IPS-18a (cell line): Measurements from ENCODE around the gene CXCL8.

Source experiments
- H3K27ac ChIP-seq: one replicate; pipeline ENCODE4 v1.5.1; 2013; ENCODE audit warnings: low read length
- H3K27me3 ChIP-seq: one replicate; pipeline ENCODE4 v1.6.1; 2013; ENCODE audit warnings: mild to moderate bottlenecking, low read length; ENCODE audit not compliant: control insufficient read depth, insufficient read depth
- H3K36me3 ChIP-seq: one replicate; pipeline ENCODE4 v1.6.1; 2013; ENCODE audit warnings: low read depth, low read length; ENCODE audit not compliant: control insufficient read depth
- H3K4me1 ChIP-seq: one replicate; pipeline ENCODE4 v1.6.1; 2013; ENCODE audit warnings: low read depth, low read length; ENCODE audit not compliant: control insufficient read depth
- H3K4me3 ChIP-seq: one replicate; pipeline ENCODE4 v1.5.1; 2013; ENCODE audit warnings: low read length
- H3K9ac ChIP-seq: one replicate; pipeline ENCODE4 v1.6.1; 2013; ENCODE audit warnings: mild to moderate bottlenecking, low read length, moderate library complexity
- H3K9me3 ChIP-seq: one replicate; pipeline ENCODE4 v1.6.1; 2013; ENCODE audit warnings: low read depth, low read length; ENCODE audit not compliant: control insufficient read depth

CXCL8 gene

DNA sequence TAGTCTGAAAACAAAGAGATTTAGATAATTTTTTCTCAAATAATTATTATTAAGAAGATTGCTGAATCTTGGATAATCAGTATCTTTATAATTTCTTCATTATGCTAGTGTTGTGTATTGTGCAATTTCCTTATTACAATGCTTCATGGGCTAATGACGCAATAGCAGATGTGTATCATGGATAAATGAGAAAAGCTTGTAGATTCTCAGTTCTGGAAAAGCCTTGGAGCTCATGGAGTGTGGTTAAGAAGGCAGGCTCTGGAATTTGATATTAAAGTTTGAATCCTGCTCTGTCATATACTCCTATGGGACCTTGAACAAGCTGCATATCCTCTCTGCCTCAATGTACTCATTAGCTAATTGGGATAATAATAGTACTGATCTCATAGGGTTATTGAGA, 18.9 kb upstream of the CXCL8 start:
- no peak overlapping the region for H3K4me3 ChIP-seq
- no peak overlapping the region for H3K27ac ChIP-seq
- no peak overlapping the region for H3K9ac ChIP-seq
- no peaks in the 10 kb centered on the region for H3K9me3 ChIP-seq
- H3K36me3 ChIP-seq: no peaks in the 10 kb centered on the region
- no peaks in the 10 kb centered on the region for H3K4me1 ChIP-seq
- no peaks in the 10 kb centered on the region for H3K27me3 ChIP-seq

DNA sequence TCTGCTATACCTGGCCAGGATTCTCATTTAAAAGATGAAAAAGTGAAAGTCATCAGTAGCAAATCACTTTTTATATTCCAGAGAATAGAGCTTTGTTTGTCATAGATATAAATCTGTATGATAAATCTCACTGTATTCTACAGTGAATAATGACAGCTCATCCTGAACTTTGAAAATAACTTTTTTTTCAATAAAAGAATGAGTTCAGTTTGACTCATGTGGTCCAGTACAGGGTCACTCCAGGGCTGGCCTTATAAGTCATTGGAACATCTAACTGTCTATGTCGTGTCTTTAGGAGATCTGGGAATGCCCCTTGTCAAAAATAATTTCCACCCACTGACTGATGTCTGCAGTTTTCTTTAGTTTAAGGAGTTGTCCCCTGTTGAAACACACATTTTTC, 18.5 kb upstream of the CXCL8 start:
- Histone ChIP-seq H3K9me3 (no peaks in the 10 kb centered on the region), H3K4me3 (no peak overlapping the region), H3K27ac (no peak overlapping the region), H3K36me3 (no peaks in the 10 kb centered on the region), H3K27me3 (no peaks in the 10 kb centered on the region), H3K4me1 (no peaks in the 10 kb centered on the region), H3K9ac (no peak overlapping the region)

GRCh38 chr4:73723023-73723422, 17.3 kb upstream of the CXCL8 start:
- Histone ChIP-seq H3K36me3 (no peaks in the 10 kb centered on the region), H3K4me1 (no peaks in the 10 kb centered on the region)

GRCh38 chr4:73723928-73724327, 16.4 kb upstream of the CXCL8 start:
- H3K9ac ChIP-seq: no peak overlapping the region
- no peaks in the 10 kb centered on the region for H3K4me1 ChIP-seq
- no peak overlapping the region for H3K27ac ChIP-seq
- H3K9me3 ChIP-seq: no peaks in the 10 kb centered on the region
- H3K27me3 ChIP-seq: no peaks in the 10 kb centered on the region
- H3K4me3 ChIP-seq: no peak overlapping the region
- H3K36me3 ChIP-seq: no peaks in the 10 kb centered on the region

More at GRCh38 chr4:73723023-73723422, 17.3 kb upstream of the CXCL8 start:
- Histone ChIP-seq H3K9ac (no peak overlapping the region), H3K27ac (no peak overlapping the region), H3K9me3 (no peaks in the 10 kb centered on the region), H3K4me3 (no peak overlapping the region), H3K27me3 (no peaks in the 10 kb centered on the region)

GRCh38 chr4:73725510-73725909, 14.9 kb upstream of the CXCL8 start:
- no peak overlapping the region for H3K4me3 ChIP-seq
- H3K9ac ChIP-seq: no peak overlapping the region
- no peaks in the 10 kb centered on the region for H3K4me1 ChIP-seq
- no peaks in the 10 kb centered on the region for H3K36me3 ChIP-seq
- no peaks in the 10 kb centered on the region for H3K9me3 ChIP-seq
- no peaks in the 10 kb centered on the region for H3K27me3 ChIP-seq
- H3K27ac ChIP-seq: no peak overlapping the region

- Histone ChIP-seq H3K9ac (no peak overlapping the region), H3K27ac (no peak overlapping the region), H3K9me3 (no peaks in the 10 kb centered on the region), H3K4me1 (no peaks in the 10 kb centered on the region), H3K27me3 (no peaks in the 10 kb centered on the region), H3K4me3 (no peak overlapping the region), H3K36me3 (no peaks in the 10 kb centered on the region)
Measured at GRCh38 chr4:73725985-73726384, 14.4 kb upstream of the CXCL8 start.

GRCh38 chr4:73727685-73728084, 12.7 kb upstream of the CXCL8 start:
- Histone ChIP-seq H3K9me3 (no peaks in the 10 kb centered on the region), H3K9ac (no peak overlapping the region), H3K27me3 (no peaks in the 10 kb centered on the region), H3K36me3 (no peaks in the 10 kb centered on the region), H3K4me1 (no peaks in the 10 kb centered on the region), H3K4me3 (no peak overlapping the region), H3K27ac (no peak overlapping the region)

DNA sequence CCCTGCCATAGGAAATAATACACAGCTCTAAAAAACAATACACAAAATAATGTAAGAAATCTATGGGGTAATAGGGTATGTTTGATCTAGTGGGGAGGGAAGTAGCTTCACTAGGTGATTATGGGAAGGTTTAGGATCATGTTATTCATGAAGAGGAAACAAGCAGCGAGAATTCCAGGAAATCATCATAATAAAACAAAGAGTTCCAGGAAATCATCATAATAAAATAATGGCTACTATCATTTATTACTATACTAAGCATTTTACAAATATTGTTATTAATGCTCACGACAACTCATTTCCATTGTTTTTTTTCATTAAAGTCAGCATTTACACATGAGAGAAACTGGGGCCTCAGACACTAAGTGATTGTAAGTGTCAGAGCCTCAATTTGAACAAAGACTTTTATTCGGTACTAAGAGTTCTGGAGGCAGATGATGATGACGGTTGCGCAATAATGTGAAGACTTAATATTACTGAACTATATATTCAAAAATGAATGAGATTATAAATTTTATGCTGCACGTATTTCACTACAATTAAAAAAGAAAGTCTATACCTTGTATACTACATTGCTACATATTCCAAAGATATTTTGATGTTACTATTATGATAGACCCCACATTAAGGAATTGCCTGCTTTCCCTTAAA, 12.2 kb upstream of the CXCL8 start:
- Histone ChIP-seq H3K4me3 (no peak overlapping the region), H3K9ac (no peak overlapping the region), H3K27me3 (no peaks in the 10 kb centered on the region), H3K36me3 (no peaks in the 10 kb centered on the region), H3K9me3 (no peaks in the 10 kb centered on the region), H3K27ac (no peak overlapping the region), H3K4me1 (no peaks in the 10 kb centered on the region)

DNA sequence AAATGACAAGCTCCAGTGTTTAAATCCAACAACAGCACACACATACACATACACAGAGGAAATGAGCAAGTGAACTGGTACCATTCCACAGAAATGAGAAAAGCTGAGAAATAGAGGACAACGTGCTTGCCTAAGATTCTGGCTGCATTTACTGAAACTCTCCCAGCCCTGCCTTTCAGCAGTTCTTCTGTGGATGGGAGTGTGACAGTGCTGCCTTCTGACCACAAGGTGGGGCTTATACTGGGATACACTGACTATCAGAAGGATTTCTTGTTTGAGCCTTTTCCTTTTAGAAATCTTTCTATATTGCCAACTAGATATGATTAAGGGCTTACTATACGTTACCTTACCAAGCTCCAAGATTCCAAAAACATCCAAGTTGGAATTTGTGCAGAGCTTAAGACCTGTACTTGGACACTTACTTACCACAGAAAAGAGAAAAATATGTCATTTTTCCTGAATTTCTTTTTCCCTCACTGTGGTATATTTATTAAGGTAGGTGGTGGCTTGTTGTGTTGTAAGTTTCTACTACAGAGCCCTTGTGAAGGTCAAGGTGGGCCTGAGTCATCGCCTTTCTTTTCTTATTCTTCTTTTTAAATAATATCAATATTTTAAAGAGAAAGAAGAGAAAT, 10.7 kb upstream of the CXCL8 start:
- no peaks in the 10 kb centered on the region for H3K36me3 ChIP-seq
- no peak overlapping the region for H3K9ac ChIP-seq
- H3K4me3 ChIP-seq: no peak overlapping the region
- no peaks in the 10 kb centered on the region for H3K27me3 ChIP-seq
- H3K27ac ChIP-seq: no peak overlapping the region
- H3K9me3 ChIP-seq: no peaks in the 10 kb centered on the region
- H3K4me1 ChIP-seq: no peaks in the 10 kb centered on the region

GRCh38 chr4:73730292-73730691, 10.1 kb upstream of the CXCL8 start:
- Histone ChIP-seq H3K27me3 (no peaks in the 10 kb centered on the region), H3K4me1 (no peaks in the 10 kb centered on the region), H3K36me3 (no peaks in the 10 kb centered on the region), H3K4me3 (no peak overlapping the region), H3K27ac (no peak overlapping the region), H3K9ac (no peak overlapping the region), H3K9me3 (no peaks in the 10 kb centered on the region)

DNA sequence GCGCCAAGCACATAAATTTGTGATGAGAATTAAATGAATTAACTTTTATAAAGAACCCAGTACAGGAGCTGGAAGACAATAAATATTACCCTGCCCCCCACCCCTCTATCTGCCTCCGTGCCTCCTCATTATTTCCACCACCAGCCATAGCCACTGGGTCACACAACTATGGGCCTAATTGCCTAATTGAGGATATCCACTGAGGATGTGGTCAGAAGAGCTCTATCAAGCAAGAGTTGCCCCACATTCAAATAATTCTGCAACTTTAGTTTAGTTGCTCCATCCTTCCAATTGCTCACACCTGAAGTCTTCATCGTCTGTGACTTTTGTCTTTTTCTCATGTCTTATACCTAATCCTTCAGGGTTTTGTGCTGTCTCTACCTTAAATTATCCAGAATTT, 9.5 kb upstream of the CXCL8 start:
- Histone ChIP-seq H3K9me3 (no peaks in the 10 kb centered on the region), H3K27ac (no peak overlapping the region), H3K27me3 (no peaks in the 10 kb centered on the region), H3K9ac (no peak overlapping the region), H3K4me3 (no peak overlapping the region), H3K36me3 (no peaks in the 10 kb centered on the region), H3K4me1 (no peaks in the 10 kb centered on the region)

GRCh38 chr4:73731968-73732610, 8.3 kb upstream of the CXCL8 start:
- H3K27me3 ChIP-seq: no peaks in the 10 kb centered on the region
- H3K27ac ChIP-seq: no peak overlapping the region
- no peaks in the 10 kb centered on the region for H3K9me3 ChIP-seq
- no peaks in the 10 kb centered on the region for H3K36me3 ChIP-seq
- no peak overlapping the region for H3K9ac ChIP-seq
- H3K4me1 ChIP-seq: no peaks in the 10 kb centered on the region
- H3K4me3 ChIP-seq: no peak overlapping the region
